Glomerular endothelial cell (primary cell): ENCODE data around the gene MDH1B. TPM values are rescaled to one million over a fixed set of nuclear protein-coding genes. Genes with fewer than 3 reads are reported as not detected.
"Not testable (repeated sequence)": the region's sequence is repeated elsewhere in the genome, so short reads cannot be mapped to it uniquely, and the experiment has no call there.

Experiments used
- DNase-seq: peaks from one replicate; pipeline ENCODE4 v3.0.0-alpha.2; 2011; ENCODE audit warnings: low read depth, low spot score; ENCODE audit errors: extremely low read depth
- total RNA-seq: library from RNA; depleted of rRNA; stranded (reverse); fragments of >200 nt; gene quantifications from 2 replicates; pipeline ENCODE4 v1.2.3, GENCODE V29; 2015

The MDH1B gene
- total RNA-seq, 1 donor from 2014 or later = 0.12 TPM

DNA sequence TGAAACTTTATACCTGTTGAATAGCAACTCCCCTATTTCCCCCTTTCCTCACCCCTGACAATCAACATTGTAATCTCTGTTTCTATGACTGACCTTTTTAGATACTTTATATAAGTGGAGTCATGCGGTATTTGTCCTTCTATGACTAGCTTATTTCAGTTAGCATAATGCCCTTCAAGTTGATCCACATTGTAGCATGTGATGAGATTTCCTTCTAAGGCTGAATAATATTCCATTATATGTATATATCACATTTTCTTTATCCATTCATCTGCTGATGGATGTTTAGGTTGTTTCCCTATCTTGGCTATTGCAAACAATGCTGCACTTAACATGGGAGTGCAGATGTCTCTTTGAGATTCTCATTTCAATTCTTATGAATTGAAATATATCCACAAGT lies 9.7 kb upstream of the MDH1B start:
- no peak for DNase-seq

DNA sequence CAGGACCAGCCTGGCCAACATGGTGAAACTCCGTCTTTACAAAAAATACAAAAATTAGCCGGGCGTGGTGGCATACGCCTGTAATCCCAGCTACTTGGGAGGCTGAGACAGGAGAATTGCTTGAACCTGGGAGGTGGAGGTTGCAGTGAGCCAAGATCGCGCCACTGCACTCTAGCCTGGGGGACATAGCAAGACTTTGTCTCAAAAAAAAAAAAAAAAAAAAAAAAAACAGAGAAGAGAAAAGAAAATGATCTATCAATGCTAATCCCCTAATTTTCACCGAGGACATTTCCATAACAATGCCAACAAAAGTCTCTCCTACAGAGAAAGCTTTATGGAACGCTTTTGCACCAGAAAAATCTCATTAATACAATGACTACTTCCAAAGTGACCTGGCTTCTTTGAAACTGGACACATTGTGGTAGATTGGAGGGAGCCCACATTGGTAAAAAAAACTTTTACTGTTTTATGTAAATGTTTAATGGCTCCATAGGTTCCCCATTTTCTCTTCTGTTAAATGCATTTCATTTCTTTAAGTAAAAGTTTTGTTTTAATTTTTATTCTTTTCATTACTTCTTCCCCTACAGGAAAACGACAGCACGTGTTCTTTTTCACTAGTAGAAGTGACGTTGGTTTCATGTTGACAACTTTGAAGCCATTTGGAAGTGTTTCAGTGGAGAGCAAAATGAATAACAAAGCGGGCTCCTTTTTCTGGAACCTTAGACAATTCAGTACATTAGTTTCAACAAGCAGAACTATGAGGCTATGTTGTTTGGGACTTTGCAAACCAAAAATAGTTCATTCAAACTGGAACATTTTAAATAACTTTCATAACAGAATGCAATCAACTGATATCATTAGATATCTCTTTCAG lies 1.2 kb upstream of the MDH1B start:
- no peak for DNase-seq

DNA sequence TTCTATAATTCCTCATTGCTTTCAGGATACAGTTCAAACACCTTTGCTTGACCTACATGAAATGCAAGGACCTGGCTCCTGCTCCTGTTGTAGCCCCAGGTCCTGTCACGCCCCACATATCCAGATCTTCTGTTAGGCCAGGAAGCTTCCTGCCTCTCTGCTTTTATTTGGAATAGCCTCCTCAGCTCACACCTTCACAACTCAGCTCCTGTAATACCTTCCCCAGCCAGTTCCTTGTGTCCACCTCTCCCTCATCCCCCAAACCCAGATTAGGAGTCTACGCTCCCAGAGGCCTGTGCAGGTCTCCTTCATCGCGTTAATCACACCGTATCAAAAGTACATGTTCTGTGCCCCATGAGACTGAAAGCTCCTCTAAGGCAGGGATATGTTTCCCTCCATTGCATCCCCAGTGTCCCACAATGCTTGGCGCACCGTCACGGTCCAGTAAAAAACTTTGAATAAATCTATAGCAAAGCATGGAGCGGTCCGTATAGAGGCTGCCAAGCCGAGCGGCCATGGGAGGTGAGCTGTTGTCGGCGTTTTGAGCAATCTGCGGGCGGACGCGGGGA lies 371 bp downstream of the MDH1B start:
- no peak for DNase-seq

DNA sequence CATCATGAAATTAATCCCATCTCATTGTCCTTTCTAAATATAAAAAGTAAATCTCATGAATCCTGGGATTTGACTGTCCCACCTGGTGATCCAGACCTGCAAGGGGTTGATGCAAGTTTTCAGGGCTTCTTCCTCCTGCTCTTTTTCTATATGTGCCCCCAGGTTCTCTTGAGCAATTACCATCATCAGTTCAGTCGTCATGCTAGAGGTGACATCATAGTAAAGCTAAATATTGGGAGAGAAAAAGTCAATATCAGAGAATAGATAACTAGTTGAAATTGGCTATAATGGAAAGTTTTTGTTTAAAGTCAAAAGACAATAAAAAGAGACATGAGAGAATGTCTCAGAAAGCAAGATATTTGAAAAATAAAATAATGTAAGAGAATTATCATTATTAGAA lies 8.3 kb downstream of the MDH1B start:
- no peak for DNase-seq

DNA sequence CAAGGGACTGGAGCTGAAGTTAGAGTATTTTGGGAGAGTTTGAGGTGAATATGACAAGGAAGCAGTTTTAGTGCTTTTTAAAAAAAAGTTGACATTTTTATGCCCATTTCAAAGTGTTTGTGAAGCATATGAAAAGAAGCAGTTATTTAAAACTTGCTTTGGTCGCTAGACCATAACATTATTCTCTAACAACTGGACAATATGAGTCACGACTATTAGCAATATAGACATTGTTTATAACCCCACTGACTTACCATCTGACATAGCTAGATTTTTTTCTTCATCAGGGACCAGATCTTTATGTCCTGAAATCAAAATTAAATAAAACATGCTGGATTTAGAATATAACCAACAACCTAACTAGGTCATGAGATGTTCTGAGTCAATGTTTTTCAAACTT lies 24.3 kb downstream of the MDH1B start:
- DNase-seq = no peak

DNA sequence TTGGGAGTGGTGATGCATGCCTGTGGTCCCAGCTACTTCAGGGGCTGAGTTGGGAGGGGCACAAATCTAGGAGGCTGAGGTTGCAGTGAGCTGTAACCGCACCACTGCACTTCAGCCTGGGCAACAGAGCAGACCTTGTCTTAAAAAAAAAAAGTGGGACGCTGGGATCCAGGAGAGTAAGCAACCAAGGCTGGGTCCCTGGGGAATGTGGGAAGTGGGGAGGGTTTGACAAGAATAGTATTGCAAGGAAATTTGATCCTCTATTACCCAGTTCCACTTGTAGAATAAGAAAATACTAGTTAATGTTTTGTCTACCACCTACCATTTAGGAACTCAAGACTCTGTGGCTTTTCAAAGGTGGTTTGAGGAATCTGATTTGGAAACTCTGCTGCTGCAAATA lies 25.9 kb downstream of the MDH1B start:
- DNase-seq = no peak

DNA sequence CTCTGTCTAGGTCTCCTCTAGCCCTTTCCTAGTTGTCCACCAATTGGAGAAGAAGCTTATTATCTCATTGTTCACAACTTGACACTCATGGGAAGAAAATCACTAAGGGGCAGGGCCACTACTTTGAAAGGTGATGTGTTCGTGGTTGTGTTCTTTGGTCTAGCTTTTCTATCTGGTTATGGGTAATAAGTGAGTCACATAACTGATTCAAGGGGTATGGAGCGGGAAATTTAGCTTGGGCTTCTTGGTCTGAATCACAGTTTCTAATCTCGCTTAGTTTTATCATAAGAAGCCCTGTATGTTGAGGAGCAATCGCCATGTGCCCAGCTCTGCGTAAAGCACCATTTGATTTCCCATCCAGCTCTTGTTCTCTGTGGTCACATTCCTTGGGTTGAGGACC lies 28.2 kb downstream of the MDH1B start:
- DNase-seq = no peak

DNA sequence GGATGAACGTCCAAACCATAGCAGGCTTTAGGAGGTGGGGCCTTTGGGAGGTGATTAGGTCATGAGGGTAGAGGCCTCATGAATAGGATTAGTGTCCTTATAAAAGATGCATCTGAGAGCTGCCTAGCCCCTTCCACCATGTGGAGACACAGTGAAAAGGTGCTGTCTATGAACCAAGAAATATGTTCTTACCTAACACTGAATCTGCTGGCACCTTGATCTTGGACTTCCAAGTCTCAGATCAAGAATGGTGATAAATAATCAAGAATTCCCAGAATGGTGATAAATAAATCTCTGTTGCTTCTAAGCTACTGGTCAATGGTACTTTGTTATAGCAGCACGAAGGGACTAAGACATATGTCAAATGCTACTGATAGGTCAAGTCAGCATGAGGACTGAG lies 31.8 kb downstream of the MDH1B start:
- DNase-seq = no peak

DNA sequence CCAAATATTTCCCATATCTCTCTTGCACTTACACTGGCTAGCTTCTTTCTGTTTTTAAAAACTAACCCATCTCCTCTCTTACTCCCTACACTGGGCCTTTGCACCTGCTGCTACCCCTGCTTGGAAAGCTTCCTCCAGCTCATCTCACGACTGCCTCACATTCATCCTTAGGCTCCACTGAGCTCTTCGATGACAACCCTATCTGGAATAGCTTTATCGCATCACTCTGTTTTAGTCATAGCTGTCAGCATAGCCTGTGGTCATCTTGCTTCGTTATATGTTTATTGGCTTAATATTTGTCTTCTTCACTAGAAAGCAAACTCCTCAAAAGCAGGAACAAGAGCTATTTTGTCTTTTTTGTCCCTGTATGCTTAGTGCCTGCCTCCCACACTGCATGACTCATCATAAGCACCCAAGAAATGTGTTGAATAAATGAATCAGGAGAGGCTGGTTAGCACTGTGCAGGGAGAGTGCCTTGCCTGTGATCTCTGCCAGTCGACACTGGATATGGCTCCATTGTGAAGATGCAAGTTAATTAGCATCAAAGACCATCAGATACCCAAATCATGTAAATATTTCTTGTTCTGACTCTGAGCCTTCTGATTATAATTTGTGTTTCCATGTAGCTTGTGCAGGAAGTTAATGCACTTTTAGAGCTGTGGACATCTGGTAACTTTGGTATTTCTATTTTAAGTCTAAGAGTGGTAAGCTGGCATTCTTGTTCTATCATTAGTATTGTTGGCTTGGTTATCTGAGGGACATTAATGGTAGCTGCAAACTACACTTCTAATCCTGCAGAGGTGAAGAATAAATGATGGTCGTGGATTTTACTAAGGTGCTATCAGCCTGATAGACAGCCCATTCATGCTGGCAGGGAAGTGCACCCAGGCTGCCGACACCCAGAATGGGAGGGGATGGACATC lies 36.6 kb downstream of the MDH1B start:
- no peak for DNase-seq

DNA sequence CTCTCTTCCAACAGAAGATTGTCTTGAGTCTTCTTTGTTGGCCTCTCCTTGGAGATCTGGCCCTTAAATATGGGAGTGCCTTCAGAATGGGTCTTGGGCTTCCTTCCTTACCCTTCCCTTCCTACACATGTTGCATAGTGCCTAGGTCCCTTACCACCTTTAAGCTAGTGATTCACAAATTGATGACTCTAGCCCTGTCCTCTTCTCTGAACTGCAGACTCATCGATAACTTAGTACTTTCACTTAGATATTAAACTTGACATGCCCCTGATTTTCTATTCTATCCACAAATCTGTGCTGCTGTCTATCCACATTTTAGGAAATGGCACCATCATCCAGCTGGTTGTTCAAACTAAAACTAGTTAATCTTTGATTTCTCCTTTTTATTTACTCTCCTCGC lies 37.8 kb downstream of the MDH1B start:
- DNase-seq = no peak

DNA sequence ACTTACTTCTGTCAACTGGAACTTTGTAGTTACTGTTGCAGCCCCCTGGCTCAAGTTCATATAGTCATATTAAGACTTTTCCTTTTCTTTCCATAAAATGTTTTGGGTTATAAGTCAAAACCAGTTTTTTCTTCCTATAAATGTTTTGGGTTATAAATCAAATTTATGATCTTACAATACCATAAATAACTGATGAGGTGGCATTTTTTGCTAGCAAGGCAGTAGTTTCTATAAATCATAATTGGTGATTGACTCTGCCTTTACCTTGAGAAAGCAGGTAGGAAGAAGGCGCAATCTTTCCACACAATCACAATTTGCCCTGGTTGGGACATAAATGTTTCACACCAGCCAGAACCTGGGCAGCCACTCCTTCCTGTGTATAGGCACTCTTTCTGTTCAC lies 41.8 kb downstream of the MDH1B start:
- no peak for DNase-seq

DNA sequence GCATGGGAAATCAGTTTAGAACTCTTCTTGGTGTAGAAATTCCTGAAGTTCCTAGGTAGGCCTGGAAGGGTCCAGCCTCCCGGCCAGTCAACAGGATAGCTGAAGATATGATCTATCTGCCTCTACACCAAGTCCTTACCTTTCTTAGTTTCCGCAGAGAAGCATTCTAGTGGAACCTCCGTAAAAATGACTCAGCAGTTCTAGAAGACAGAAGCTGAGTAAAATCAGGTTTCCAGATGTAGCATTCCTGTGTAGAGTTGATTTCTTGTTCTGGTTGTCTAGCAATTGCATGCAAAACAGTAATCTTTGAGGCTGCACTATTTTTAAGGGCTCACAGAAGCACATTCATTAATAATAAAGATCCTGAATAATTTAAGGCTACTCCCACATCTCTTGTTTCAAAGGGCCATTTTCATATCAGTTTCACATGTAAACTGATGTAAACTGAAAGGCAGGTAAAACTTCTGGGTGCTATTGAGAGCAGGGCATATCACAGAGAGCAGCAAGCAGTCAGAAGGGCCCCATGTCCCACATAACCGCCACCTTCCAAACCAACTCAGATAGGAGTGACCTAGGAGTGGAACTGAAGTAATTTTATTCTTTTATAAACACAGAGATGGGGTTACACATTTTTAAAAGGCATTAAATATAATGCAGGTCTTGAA lies 43.7 kb downstream of the MDH1B start:
- DNase-seq = no peak

DNA sequence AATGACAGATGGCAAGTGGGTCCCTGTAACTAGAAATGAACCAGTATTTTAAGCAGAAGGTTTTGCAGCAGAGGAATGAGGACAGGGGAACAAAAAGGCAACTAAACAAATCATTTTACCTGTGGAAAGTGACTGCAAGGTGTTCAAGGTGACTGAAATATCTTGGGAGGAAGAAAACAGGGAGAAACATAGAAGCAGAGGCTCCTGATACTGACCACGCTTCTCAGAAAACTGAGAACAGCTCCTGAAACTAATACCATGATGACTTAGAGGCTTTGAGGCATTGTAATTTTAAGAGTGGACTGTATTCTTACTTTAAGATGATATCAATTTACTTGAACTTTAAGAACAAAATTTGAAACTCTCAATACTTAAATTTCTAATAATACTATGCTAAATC lies 46.8 kb downstream of the MDH1B start, which contains the start of gene DYTN:
DYTN (minus strand) TSS at position 101 of the 400 bp plus-strand sequence. CDS start 117 bp downstream, outside the sequence.
- DNase-seq = no peak

DNA sequence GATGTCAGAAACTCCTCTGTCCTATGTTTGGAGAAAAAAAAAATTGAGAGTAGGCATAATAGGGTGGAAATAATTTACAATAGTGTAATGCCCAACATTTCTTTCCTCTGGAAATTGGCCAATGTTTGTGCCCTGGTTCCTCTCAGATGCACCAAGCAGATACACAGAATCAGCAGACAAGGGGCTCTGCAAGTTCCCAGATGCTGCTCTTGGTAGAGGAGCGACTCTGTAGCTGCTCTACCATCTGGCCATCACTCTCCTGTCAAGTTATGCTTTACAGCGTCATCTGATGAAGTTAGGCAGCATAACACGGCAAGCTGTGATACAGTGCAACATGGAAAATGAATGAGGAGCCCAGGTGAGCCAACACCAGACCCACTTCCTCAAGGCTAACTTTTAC lies 48.5 kb downstream of the MDH1B start:
- DNase-seq = no peak

DNA sequence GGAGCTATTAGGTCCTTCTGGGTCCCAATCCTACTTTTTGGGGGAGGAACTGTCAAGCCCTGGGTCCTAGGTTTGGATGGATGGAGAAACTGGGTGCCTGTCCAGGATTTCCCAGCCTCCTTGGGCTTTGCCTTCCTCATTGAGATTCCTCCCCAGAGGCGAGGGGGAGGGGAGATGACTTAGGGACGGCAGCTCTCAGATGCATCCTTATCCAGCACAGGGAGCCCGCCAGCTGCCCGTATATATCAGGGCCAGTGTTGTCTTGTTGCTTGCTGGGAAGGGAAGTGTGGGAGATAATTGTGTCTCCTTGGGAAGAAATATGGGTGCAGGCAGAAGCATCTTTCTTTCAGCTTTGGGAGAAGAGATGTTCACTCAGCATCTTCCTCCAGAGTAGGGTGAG lies 49.9 kb downstream of the MDH1B start:
- DNase-seq = not testable (repeated sequence)

DNA sequence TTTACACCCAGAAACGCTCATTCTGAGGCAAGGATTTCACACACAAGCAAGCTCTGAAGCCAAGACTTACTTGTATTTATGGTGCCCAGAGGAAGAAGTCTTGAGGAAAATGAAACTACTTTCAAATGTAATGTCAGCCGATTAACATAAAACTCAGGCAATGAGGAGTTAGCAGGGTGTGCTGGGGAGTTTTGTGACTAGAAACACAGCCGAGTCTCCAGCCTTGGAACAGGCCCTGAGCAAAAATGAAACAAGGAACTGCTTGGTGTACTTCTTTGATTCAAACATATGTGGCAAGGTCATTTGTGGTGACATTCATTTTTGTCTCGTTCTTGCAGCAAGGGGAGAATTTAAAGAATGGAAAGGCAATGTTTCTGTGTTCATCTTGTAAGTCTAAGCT lies 51.4 kb downstream of the MDH1B start:
- DNase-seq = no peak

DNA sequence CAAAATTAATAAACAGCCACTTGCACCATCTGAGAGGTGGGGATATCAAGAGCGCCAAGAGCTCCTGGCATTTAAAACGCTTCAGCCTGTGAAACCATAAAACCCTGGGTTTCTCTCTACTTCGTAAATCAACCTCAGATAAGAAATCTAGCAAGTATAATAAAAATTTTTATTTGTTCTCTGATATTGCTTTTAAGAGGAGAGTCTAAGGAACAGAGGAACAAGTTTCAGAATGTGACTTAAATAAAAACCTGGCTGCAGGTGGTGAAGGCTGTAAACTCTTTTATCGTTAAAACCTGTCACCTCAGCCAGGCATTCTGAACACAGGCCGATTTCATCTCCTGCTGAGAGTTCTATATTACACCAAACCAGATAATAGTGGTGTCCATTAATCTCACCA lies 56.8 kb downstream of the MDH1B start:
- DNase-seq = no peak

DNA sequence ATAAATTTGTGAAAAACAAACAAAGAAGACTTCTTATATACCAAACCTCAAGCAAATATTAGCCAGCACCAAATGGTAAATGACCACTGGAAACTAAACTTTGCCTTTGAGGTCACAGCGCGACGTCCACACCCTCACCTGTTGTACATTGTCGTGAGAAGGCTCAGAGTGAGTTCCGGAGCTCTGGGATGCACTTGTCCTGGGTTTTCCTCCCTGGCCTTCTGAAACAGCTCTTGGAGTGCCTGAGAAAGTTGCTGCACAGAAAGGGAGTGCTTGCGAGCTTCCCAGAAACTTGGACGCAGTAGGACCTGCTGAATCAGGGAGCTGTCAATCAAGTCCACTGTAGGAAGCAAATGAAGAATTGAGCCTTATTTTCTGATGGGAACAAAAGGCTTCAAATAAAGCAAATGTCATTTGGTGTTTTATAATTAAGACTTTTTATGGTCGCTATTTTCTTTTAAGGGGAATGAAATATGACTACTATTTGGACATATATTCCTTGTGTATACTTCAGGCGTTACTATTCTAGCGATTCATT lies 57.9 kb downstream of the MDH1B start:
- no peak for DNase-seq

DNA sequence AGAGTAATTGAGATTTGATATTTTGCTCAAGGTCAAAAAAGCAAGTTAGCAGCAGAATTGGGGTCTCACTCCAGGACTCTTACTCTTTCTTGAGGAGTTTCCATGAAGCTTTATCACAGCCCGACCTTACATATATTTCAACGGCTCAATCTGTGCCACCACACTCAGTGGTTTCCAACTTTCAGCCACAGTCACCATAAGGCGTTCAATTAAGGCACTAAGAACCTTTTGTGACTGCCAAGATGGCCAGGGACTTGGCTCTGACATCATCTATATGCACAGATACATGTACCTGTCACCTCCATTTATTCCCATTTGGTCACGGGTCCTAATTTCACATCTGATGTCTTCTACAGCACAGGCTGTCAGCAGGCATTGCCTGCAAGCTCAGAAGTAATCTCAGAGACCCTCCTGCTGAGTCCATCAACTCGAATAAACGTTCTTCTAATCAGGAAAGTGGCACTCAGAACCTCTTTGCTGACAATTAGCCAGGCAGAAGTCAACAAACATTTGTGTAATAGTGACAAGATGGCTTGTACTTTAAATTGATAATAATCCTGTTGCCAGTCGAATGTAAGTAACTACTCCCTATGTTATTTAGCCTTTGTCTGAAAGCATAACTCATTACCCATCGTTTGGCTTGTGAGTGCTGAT lies 63.0 kb downstream of the MDH1B start:
- no peak for DNase-seq

DNA sequence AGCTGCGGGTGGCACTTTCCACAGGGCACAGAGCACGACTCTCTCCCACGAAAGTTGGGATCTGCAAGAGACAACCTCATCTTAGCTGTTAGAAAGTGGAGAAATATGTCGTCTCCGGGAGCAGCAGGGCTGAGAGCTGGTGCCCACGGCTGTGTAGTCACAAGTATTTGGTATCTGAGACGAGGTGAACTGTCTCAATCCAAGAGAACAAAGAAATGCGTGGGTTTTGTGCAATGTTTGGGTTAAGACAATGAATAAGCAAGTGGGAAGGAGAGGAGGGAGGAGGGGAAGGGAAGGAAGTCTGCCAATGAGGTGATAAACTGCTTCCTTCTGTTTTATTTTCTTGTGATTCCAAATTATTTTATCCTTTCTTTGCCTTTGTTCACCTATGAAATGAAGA lies 65.0 kb downstream of the MDH1B start:
- no peak for DNase-seq
